ENCODE data around the gene CALCOCO1. TPM values are rescaled to one million over a fixed set of nuclear protein-coding genes. Genes with fewer than 3 reads are reported as not detected.

CALCOCO1 gene
- total RNA-seq, 6 donors from 2014 or later: 147 to 605 (median 204) TPM

GRCh38 chr12:53695152-53696145, 31.8 kb downstream of the CALCOCO1 start:
- 5 to 10% methylated on average over 41 to 42 of the region's 57 CpGs for WGBS, 2 donors
- peak overlapping the region in 3 of 4 donors; percentile 19 to 38 (median 30) for H3K4me3 ChIP-seq
- peak in 1 of 2 donors; percentile 87 for DNase-seq

GRCh38 chr12:53694756-53695151, 32.5 kb downstream of the CALCOCO1 start:
- whole genome bisulfite sequencing, 2 donors: 42 to 43% methylated on average over 16 of the region's 16 CpGs
- Histone ChIP-seq H3K4me1 (peaks cover 19 to 26% (median 23%) of the 10 kb centered on the region in 4 donors), H3K4me3 (peak overlapping the region in 1 of 4 donors; percentile 38), H3K36me3 (no peaks in the 10 kb centered on the region), H3K27ac (no peak overlapping the region), H3K27me3 (peaks cover 0 to 35% (median 19%) of the 10 kb centered on the region in 4 donors), H3K9me3 (no peaks in the 10 kb centered on the region)
- TF ChIP-seq CTCF (IDR thresholded peaks at IDR 0.05) (no peak), EP300 (IDR thresholded peaks at IDR 0.05) (no peak), POLR2AphosphoS5 (IDR thresholded peaks at IDR 0.05) (no peak), POLR2A (IDR thresholded peaks at IDR 0.05) (no peak)
- ATAC-seq (ENCODE audit: low FRiP score in 2 of 2) (no peak), DNase-seq (peak in 1 of 2 donors; percentile 29)

More at GRCh38 chr12:53695152-53696145, 31.8 kb downstream of the CALCOCO1 start:
- Histone ChIP-seq H3K9me3 (no peaks in the 10 kb centered on the region), H3K36me3 (no peaks in the 10 kb centered on the region), H3K4me1 (peaks cover 19 to 26% (median 23%) of the 10 kb centered on the region in 4 donors), H3K27me3 (peaks cover 0 to 35% (median 19%) of the 10 kb centered on the region in 4 donors), H3K27ac (no peak overlapping the region)
- no peak for TF ChIP-seq EP300 (IDR thresholded peaks at IDR 0.05)
- no peak for TF ChIP-seq POLR2A (IDR thresholded peaks at IDR 0.05)
- no peak for TF ChIP-seq POLR2AphosphoS5 (IDR thresholded peaks at IDR 0.05)
- no peak for TF ChIP-seq CTCF (IDR thresholded peaks at IDR 0.05)
- peak; percentile 45 to 70 for ATAC-seq (ENCODE audit: low FRiP score in 2 of 2)

- no peak for DNase-seq
- no peak for ATAC-seq (ENCODE audit: low FRiP score in 2 of 2)
- WGBS, 2 donors: 73 to 80% methylated on average over 4 of the region's 4 CpGs
Measured at GRCh38 chr12:53688134-53688533, 39.1 kb downstream of the CALCOCO1 start.

GRCh38 chr12:53686436-53686835, 40.8 kb downstream of the CALCOCO1 start:
- Histone ChIP-seq H3K27me3 (no peaks in the 10 kb centered on the region), H3K4me1 (no peaks in the 10 kb centered on the region), H3K9me3 (no peaks in the 10 kb centered on the region), H3K27ac (no peak overlapping the region), H3K36me3 (no peaks in the 10 kb centered on the region), H3K4me3 (no peak overlapping the region)
- no peak for TF ChIP-seq POLR2A (IDR thresholded peaks at IDR 0.05)
- TF ChIP-seq CTCF (IDR thresholded peaks at IDR 0.05): no peak
- no peak for TF ChIP-seq EP300 (IDR thresholded peaks at IDR 0.05)
- no peak for TF ChIP-seq POLR2AphosphoS5 (IDR thresholded peaks at IDR 0.05)
- 67 to 84% methylated on average over 3 of the region's 3 CpGs for WGBS, 2 donors
- DNase-seq: no peak
- ATAC-seq (ENCODE audit: low FRiP score in 2 of 2): no peak

More at GRCh38 chr12:53688134-53688533, 39.1 kb downstream of the CALCOCO1 start:
- Histone ChIP-seq H3K9me3 (no peaks in the 10 kb centered on the region), H3K27me3 (peaks cover 0 to under 1% (median under 1%) of the 10 kb centered on the region in 4 donors), H3K36me3 (no peaks in the 10 kb centered on the region), H3K27ac (no peak overlapping the region), H3K4me1 (no peaks in the 10 kb centered on the region), H3K4me3 (no peak overlapping the region)
- TF ChIP-seq POLR2AphosphoS5 (IDR thresholded peaks at IDR 0.05) (no peak), EP300 (IDR thresholded peaks at IDR 0.05) (no peak)

- WGBS, 2 donors: 68 to 70% methylated on average over 3 of the region's 3 CpGs
- DNase-seq: no peak
Measured at GRCh38 chr12:53684654-53685220, 42.5 kb downstream of the CALCOCO1 start.

More at GRCh38 chr12:53684654-53685220, 42.5 kb downstream of the CALCOCO1 start:
- Histone ChIP-seq H3K4me3 (no peak overlapping the region), H3K27me3 (no peaks in the 10 kb centered on the region), H3K4me1 (no peaks in the 10 kb centered on the region), H3K36me3 (no peaks in the 10 kb centered on the region), H3K9me3 (no peaks in the 10 kb centered on the region), H3K27ac (no peak overlapping the region)
- ATAC-seq (ENCODE audit: low FRiP score in 2 of 2): no peak
- no peak for TF ChIP-seq POLR2AphosphoS5 (IDR thresholded peaks at IDR 0.05)
- TF ChIP-seq POLR2A (IDR thresholded peaks at IDR 0.05): no peak
- TF ChIP-seq CTCF (IDR thresholded peaks at IDR 0.05): no peak
- TF ChIP-seq EP300 (IDR thresholded peaks at IDR 0.05): no peak
